GM19452 (cell line): ENCODE results near the gene MID1.

ENCODE experiments used
- ATAC-seq: cut with Tn5 transposase; IDR thresholded peaks from one replicate; pipeline ENCODE4 v1.9.1; 2021; ENCODE audit not compliant: unreplicated experiment

Gene MID1

DNA sequence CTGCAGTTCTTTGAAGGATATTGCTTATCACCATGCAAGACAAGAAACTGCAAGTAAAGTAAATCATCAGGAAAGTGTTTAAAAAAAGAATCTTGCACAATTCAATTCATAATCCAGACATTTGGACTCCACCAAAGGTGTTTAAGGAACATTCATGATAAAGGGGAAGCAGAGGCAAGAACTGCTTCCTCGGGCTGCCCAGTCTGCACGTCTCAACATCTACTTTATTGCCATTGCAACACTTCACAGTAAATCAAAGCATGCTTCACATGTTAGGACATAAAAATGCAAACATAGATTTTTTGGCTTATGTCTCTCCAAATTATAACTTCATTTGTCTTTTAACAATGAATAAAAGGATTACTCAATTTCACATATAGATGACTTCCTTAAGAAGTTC, 42.5 kb downstream of the MID1 start:
- no peak for ATAC-seq

DNA sequence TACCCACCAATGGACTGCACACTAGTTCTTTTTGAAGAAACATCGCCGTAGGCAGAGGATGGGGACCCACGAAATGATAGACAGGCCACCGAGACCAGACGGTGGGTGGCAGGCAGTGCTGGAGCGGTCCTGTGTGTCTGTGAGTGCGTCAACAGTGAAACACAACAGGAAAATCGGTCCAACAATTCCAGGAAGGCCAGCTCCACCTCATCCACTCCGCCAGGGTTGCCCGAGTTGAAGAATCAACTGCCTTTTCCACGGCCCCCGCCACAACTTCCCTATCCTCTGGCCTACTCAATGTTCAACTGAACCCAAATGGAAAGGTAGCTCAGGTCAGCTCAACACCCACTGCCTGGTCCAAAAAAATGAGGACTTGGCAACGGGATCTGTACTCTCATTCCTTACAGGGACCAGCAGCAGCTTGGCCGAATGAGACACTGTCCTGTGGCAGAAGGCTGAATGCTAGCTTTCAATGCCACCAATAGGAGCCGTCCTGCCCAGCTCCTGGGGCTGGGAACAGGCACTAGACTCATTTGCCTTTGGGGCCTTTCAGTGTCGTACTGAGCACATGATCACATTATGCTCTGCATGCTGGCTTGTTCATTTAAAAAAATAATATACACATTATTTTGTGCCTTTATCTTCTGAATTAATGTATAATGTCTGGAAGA, 43.5 kb downstream of the MID1 start:
- ATAC-seq = no peak

DNA sequence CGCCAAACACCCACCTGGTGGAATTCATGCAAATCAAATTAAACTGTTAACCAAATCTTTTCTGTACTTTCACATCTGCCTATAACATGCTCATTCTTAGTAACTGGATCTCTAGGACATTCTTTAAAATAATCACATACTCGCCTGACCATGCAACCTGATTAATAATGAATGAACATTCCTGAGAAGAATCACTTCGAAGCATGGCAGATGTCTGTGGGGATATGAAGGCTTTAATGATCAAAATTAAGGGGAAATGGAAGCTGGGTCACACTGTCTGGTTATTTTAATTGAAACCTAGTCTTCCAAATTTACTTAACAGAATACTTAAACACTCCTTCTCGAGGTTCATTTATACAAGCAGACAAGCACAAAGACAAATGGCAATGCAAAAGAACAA, 44.2 kb downstream of the MID1 start:
- no peak for ATAC-seq

DNA sequence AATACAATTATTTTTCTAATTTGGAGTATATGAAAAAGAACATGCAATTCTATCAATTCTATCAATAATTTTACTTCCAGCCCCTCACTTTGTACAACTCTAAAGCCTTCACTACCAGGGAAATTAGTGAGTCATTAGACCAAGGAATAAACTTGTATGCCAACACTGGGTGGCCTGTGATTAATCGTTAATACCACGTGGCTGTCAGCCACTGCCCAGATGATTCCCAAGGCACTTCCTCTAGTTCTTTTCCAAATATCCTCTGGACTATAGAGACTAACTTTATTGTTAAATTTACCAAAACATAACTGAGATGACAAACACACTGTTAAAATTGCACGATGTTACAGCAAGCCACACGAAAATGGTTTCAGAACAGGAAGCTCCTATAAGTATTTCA, 45.7 kb downstream of the MID1 start:
- no peak for ATAC-seq

DNA sequence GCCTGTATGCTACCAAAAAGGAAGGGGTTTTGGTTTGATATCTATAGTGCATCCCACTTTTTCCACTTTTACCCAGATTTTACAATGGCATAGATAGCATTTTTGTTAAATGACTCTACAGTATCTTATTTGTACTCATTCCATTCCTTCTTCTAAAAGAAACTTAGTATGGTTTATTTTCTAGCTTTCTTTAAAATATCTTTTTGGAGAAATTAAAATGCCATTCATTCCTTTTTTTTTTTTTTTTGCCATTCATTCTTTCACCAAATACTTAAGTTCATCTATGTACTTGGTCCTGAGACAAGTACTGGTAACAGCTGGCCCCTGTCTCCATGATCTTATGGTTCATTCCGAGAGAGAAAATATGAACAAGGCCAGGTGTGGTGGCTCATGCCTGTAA, 49.1 kb downstream of the MID1 start:
- ATAC-seq = no peak

DNA sequence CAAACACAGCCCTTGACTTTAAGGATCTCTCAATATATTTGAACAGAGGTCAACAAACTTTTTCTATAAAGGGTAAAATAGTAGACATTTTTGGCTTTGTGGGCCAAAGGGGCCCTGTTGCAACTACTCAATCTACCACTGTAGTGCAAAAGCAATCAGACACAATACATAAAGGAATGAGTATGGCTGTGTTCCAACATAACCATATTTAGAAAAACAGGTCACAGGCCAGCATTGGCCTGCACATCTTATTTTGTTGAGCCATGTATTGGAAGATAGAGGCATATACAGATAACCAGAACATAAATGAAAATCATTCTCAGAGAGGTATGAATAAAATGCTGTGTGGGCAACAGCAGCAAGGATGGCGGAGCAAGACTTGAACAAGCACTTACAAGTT, 49.8 kb downstream of the MID1 start:
- ATAC-seq = no peak

DNA sequence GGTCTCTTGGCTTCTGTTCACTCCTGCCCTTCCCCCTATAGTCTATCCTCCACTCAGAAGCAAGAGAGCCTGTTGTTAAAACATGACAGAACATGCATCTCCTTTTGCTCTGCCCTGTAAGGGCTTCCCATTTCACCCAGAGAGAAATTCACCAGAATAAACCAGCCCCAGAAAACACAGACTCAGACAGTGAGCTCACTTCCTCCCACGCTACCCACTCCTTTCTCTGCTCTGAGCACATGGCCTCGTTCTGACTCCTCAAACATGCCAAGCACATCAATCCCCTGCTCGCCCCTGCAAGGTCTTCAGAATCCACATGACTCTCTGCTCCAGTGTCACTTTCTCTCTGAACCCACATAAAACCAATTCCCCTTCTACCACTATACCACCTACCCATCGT, 50.4 kb downstream of the MID1 start:
- no peak for ATAC-seq

DNA sequence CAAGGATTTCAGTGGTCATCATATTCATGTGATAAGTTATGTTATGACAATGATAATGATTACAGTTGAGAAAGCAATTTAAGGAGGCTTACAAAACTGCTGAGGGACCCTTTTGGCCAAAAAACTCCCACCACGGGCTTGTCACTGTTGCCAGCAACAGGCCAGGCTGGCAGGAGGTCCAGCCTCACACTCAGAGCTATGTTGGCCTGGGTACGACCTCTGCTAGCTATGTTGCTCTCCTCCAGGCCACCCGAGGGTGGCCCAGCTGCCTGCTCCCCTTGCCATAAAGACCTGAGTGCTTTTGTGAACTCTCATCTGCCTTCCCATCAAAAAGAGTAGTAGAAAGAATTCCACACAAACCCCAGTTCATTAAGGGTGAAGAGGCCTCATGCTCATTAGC, 52.0 kb downstream of the MID1 start:
- ATAC-seq = no peak

DNA sequence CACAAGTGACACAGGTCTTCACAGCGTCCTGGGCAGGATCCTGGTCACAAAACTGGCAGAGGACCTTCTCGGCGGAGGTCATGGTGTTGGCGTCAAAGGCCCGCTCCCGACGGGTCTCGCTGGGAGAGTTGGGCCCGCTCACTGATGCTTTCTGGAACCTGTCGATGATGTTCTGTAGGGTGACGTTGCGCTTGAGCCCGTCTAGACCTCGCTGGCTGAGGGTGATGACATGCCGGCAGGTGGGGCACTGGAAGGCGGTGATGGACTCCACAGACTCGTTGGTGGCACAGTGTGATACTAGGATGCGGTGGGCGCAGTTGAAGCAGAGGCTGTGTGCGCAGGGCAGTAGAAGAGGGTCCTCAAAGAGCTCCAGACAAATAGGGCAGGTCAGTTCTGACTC, 53.2 kb downstream of the MID1 start:
- no peak for ATAC-seq

DNA sequence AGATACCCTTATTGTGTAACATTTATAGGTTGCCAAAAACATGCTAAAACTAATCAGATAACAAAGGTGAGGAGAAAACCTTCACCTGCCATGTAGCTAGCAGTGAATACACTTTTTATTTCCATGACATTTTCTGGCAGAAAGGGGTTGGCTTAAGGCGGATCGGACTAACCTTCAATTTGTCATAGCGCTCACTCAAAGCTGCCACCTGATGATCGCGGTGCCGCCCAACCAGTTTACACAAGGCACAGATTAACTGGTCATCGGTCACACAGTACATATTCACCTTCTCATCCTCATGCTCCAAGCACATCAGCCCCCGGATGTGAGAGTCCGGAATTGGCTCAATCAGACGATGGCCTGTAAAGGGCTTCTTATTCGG, 53.7 kb downstream of the MID1 start:
- no peak for ATAC-seq

DNA sequence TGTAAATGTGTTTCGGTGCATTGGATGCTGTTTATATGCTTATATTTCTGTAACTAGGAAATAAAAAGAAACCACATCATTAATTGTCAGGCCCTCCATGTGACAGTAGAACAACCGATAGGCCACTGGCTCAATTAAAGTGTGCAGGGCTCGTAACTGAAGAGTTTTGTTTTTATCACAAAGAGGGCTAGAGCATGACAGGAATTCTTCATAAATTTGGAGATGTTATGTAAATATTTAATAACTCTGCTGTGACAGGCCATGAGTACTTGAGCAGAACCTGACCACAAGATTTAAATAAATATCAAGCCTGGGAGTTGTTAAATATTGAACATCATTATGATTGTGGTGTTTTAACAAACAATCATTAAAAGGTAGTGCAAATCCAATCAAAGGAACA, 55.9 kb downstream of the MID1 start:
- ATAC-seq = no peak

DNA sequence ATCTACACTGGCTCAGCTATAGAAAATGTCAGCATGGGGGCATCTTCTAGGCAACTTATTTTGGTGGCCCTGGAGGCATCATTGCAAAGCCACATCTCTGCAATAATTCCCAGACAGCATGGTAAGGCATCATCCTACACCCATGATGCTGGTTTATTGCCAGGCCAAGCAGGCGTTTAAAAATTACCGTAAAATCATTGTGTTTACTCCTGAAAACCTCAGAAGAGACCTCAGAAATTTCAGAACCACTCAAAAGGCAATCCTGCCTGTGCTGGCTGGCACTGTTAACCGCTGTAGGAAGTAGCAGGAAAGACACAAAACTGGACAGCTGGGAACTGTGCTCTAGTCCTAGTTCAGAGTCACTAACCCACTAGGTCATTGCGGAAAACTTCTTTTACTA, 63.2 kb downstream of the MID1 start:
- ATAC-seq = no peak

DNA sequence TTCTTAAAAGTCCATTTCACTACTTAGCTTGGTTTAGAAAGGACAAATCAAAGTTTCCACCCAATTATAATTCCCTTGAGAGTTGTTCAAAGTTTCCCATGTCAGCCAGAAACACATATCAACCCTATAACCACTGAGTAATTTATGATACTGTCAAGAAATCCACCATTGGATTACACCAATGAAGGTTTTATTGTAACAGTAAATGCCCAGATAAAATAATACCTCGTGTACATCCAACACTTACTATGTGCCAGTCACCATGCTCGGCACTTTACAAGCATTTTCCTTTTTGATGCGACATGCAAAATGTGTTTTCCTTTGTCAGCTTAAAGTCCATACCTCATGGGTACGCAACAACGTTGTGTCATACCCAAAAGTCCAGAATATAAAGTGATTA, 64.0 kb downstream of the MID1 start:
- no peak for ATAC-seq

DNA sequence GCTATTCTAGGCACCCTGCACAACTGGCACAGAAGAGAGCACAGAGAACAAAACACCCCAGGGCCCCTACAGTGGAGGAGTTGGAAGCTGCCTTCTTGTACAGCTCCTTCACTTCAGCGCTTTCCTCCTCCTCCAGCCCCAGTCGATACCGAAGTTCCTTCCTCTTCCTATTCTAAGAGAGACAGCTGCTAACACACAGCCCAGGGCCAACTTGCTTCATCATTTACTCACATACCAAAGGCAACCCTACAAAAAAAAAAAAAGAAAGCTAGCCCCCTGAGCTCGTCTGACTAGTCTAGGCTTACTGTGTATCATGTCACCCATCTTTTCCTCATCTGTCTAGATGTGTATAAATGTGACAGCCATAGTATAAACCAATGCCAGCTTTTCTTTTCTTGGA, 64.5 kb downstream of the MID1 start:
- ATAC-seq = no peak

DNA sequence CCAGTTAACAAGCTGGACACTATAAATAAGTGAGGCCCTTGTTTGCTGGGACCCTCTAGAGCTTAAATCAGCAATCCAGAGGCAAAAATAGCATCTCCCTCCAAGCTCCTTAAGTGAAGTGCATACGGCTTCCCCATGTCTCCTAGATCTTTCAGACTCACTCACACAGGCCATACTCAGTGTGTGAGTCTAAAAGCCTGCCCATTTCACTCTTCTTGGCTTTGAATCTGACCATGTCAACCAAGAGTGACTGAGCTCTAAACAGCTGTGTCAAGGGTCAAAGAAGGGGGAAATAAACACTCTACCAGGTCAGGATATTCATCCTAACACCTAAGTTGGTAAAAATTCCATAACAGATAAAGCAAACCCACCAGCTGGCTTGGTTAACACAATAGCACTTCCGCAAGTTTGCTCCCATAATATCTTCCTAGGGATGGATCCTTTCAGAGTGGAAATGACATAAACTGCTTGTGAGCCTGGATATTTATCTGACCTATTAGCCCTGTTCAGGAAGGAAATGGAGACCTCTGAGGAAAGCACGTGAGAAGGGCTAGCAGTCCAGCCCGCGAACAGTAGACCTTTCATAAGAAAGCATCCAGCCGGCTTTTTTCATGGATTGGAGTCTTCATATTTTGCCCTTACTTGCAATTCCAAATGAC, 65.6 kb downstream of the MID1 start:
- no peak for ATAC-seq

DNA sequence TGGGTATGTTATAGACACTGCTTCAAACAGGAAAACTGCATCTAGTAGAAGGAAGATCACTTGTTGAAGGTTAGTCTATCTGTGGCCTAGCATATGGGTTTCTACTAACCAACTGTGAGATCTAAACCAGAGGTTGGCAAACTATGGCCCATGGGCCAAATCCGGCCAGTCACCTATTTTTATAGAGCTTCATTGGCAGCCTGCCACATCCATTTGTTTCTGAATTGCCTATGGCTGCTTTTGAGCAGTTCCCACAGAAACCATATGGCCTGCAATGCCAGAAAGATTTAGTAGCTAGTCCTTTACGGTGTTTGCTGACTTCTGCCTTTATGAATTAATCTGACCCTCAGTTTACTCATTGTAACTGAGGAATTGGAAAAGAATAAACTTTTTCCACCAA, 71.1 kb downstream of the MID1 start:
- no peak for ATAC-seq

DNA sequence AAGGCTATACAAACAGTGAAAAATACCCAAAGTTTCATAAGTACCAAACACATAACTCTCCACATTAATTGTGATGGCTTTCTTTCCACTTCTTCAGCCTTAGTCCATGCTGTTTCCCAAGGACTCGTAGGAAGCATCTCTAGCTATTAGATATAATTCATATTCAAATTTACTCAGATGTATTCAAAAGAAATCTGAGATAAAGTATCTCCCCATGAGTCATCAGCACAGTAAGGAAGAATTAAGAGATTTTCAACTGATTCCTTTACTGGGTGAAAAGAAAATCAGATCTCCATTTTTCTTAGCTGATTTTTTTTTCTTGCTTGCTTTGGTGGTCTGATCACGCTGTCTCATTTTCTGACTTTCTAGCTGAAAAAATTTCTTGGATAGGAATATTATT, 71.7 kb downstream of the MID1 start:
- ATAC-seq = no peak

DNA sequence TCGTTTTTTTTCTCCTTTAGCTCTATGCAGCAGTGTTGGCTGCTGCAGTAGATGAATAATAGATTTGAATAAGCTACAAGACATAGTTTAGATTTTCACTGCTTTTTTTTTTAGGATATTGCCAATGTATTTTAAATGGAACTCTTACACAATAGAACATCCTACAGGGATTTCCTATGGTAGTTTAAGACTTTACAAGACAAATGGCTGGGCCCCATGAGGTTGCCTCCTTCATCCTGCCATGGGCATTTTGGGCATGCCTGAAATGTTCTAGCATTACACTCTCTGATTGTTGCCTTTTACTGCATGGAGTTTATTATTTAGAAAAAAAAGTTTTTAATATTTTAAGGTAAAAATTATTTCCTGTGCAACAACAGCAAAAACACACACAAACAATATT, 74.5 kb downstream of the MID1 start:
- no peak for ATAC-seq

DNA sequence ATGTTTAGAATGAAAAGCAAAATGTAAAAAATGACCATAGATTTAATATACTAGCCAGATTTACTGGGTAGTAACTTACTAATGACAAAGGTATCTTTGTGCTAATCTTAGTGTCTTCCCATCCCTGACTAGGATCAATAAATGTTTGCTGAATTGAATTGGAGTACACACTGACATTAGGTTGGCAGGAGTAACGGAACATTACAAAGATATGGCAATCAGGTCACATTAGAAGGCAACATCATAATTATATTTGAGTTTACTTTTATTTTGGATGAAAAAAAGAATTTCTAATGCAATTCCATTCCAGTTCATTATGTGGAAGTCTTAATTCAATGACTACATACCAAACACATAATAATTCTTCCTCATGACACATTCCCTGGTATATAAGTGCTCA, 77.8 kb downstream of the MID1 start:
- no peak for ATAC-seq

DNA sequence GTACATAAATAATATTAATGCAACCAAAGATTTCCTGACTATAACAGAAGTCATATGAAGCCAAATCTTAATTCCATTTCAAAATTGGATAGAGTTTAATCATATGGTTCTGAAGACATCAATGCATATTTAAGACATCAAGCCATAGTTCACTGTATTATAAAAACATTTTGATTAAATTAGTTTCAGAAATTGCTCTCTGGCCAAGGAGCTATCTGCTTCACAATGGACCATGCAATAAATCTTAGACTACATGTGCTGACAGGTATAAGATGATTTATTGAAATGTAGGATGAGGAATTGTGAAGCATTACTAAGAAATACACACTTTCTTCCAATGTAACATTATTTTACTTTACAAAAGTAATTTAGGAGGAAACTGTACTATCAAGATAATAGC, 81.6 kb downstream of the MID1 start:
- no peak for ATAC-seq

DNA sequence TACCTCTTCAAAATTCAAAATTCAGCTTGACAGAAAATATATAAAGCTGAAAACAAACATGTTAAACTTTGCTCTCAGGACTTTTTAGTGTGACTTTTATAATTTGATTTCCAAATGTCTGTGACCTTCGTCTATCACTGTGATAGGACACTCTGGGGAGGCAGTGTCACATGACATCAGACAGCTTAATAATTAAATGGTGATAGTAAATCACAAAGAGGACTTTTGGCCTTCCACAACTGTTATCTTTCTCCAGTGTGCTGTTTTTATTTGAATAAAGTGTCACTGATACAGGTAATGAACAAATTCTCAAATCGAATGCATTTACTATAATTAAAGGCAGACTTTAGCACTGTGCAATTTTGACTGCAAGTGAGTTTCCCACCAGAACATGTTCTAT, 83.1 kb downstream of the MID1 start:
- no peak for ATAC-seq

DNA sequence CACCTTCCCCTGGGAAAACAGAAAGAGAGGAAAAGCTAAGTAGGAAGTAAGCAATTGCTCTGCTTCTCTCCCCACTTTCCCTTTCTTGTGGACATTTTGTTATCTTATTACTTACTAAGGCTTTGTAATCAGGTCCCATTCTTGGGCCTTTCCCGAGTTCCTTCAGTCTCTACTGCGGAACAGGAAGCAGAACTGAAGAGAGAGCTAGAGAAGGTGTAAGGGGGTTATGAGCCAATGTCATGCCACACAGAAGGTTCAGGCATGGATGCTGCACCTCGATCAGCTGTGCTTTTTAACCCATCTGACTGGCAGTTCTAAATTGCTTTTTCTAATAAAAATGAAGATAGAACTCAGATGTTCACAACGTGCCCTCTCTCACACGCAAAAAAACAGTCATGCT, 83.6 kb downstream of the MID1 start:
- no peak for ATAC-seq

DNA sequence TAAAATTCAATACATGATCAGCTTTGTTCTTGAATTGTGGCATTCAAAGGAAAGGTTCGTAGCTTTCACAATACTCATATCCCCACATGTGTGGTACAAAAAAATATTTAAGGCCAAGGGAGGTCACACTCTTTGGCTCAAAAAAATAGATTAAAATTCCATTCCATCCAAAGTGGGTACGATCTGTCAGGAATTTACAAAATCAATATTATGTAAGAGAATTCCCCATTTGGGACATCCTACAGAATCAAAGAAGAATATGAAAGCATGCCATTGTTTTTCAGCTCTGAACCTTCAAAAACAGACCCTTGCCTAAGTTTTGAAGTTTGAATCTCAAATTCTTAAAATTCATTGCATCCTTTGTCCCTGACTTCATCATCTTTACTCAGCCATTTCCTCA, 85.8 kb downstream of the MID1 start:
- ATAC-seq = no peak
